ENCODE data around the gene PUM2.

The PUM2 gene

DNA sequence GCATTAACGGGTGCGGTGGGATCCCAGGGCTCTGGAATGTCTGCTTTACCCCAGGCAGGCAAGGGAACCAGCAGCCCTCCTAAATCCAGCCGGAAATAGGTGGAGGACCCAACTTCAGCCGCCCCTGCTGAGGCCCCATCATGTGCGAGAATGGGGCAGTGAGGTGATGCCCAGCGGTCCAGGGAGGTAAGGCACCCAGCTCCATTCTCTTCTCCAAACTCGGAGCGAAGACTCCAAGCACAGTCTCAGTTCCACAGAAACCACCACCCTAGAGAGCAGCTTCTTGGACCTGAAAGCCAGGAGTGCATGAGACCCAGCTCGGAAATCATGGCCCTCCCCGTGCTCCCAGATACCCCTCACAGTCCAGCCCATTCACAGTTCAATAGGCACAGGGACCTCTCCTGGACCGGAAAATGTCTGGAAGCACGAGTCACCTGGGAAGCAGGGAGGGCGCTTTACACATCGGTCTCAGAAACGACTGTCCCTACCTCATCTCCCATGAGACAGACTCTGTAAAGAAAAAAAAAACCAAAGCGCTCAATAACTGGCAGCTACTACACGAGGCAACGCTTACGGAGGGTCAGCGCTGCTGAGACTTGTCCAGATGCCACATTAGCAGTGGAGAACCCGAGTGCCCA is 127.8 kb downstream of the PUM2 start:
- Histone ChIP-seq H3K27ac (ENCODE audit: low read length, poor library complexity, severe bottlenecking) (peak overlapping the region; percentile 82), H2BK5ac (ENCODE audit: low read depth, low read length, poor library complexity, severe bottlenecking) (no peak overlapping the region), H3K4me1 (ENCODE audit: control insufficient read depth, insufficient read depth, low read depth, low read length) (peaks cover 42% of the 10 kb centered on the region), H3K14ac (ENCODE audit: low read length in 2 of 2) (no peak overlapping the region), H3K23ac (ENCODE audit: low read length in 2 of 2) (no peak overlapping the region), H2AK5ac (ENCODE audit: low read length, severe bottlenecking) (peak overlapping the region; percentile 89), H2BK12ac (ENCODE audit: low read length in 2 of 2) (no peak overlapping the region), H2BK120ac (ENCODE audit: low read depth, low read length) (no peak overlapping the region), H3K18ac (ENCODE audit: low read depth in 1 of 2, low read length in 2 of 2) (peak overlapping the region in 1 of 2 experiments; percentile 72), H3K4me3 (ENCODE audit: insufficient read depth in 1 of 2, low read depth in 1 of 2, low read length in 2 of 2) (peak overlapping the region; percentile 80 to 87), H3K9me3 (ENCODE audit: control insufficient read depth, low read length) (no peaks in the 10 kb centered on the region), H2AFZ (ENCODE audit: low read depth, low read length) (no peak overlapping the region), H4K91ac (ENCODE audit: low read length) (no peak overlapping the region), H2BK15ac (ENCODE audit: low read depth, poor library complexity, severe bottlenecking) (peak overlapping the region; percentile 3), H3K4ac (ENCODE audit: low read depth in 1 of 2, low read length in 2 of 2) (peak overlapping the region in 1 of 2 experiments; percentile 64), H3K79me1 (replicated peaks; ENCODE audit: low read length, poor library complexity, severe bottlenecking) (no peaks in the 10 kb centered on the region), H3K27me3 (ENCODE audit: control insufficient read depth in 1 of 2, insufficient read depth in 1 of 2, low read length in 2 of 2) (no peaks in the 10 kb centered on the region), H4K8ac (ENCODE audit: low read length) (peak overlapping the region; percentile 32), H3K9ac (ENCODE audit: low read length) (peak overlapping the region; percentile 89), H3K36me3 (ENCODE audit: control insufficient read depth in 1 of 2, insufficient read depth in 2 of 2, low read depth in 1 of 2, low read length in 2 of 2) (peaks cover 0 to 16% of the 10 kb centered on the region in 2 experiments), H3K4me2 (ENCODE audit: low read length, poor library complexity, severe bottlenecking) (peak overlapping the region; percentile 94)
- 42% methylated on average over 21 of the region's 21 CpGs for WGBS
- peak; percentile 33 for DNase-seq

- Histone ChIP-seq H3K27ac (ENCODE audit: low read length, poor library complexity, severe bottlenecking) (peak overlapping the region; percentile 82), H2AK5ac (ENCODE audit: low read length, severe bottlenecking) (peak overlapping the region; percentile 89), H3K36me3 (ENCODE audit: control insufficient read depth in 1 of 2, insufficient read depth in 2 of 2, low read depth in 1 of 2, low read length in 2 of 2) (peaks cover 0 to 16% of the 10 kb centered on the region in 2 experiments), H2AFZ (ENCODE audit: low read depth, low read length) (no peak overlapping the region), H2BK15ac (ENCODE audit: low read depth, poor library complexity, severe bottlenecking) (no peak overlapping the region), H3K27me3 (ENCODE audit: control insufficient read depth in 1 of 2, insufficient read depth in 1 of 2, low read length in 2 of 2) (no peaks in the 10 kb centered on the region), H4K91ac (ENCODE audit: low read length) (no peak overlapping the region), H3K9ac (ENCODE audit: low read length) (peak overlapping the region; percentile 89), H3K79me1 (replicated peaks; ENCODE audit: low read length, poor library complexity, severe bottlenecking) (peaks cover under 1% of the 10 kb centered on the region), H2BK12ac (ENCODE audit: low read length in 2 of 2) (no peak overlapping the region), H3K4me2 (ENCODE audit: low read length, poor library complexity, severe bottlenecking) (peak overlapping the region; percentile 94), H2BK5ac (ENCODE audit: low read depth, low read length, poor library complexity, severe bottlenecking) (peak overlapping the region; percentile 59), H3K14ac (ENCODE audit: low read length in 2 of 2) (no peak overlapping the region), H3K9me3 (ENCODE audit: control insufficient read depth, low read length) (no peaks in the 10 kb centered on the region), H3K4ac (ENCODE audit: low read depth in 1 of 2, low read length in 2 of 2) (no peak overlapping the region), H2BK120ac (ENCODE audit: low read depth, low read length) (no peak overlapping the region), H3K23ac (ENCODE audit: low read length in 2 of 2) (no peak overlapping the region), H3K4me3 (ENCODE audit: insufficient read depth in 1 of 2, low read depth in 1 of 2, low read length in 2 of 2) (peak overlapping the region in 1 of 2 experiments; percentile 87), H4K8ac (ENCODE audit: low read length) (no peak overlapping the region), H3K4me1 (ENCODE audit: control insufficient read depth, insufficient read depth, low read depth, low read length) (peaks cover 49% of the 10 kb centered on the region), H3K18ac (ENCODE audit: low read depth in 1 of 2, low read length in 2 of 2) (no peak overlapping the region)
- DNase-seq, result no peak
- WGBS, result 100% methylated on average over 1 of the region's 1 CpG
These were observed 128.5 kb downstream of the PUM2 start for GRCh38 chr2:20222014-20222768.

GRCh38 chr2:20221555-20221973 is 129.1 kb downstream of the PUM2 start:
- no peak for DNase-seq
- Histone ChIP-seq H3K23ac (ENCODE audit: low read length in 2 of 2) (no peak overlapping the region), H3K14ac (ENCODE audit: low read length in 2 of 2) (no peak overlapping the region), H3K4me1 (ENCODE audit: control insufficient read depth, insufficient read depth, low read depth, low read length) (peaks cover 51% of the 10 kb centered on the region), H4K8ac (ENCODE audit: low read length) (peak overlapping the region; percentile 56), H2BK12ac (ENCODE audit: low read length in 2 of 2) (no peak overlapping the region), H2AK5ac (ENCODE audit: low read length, severe bottlenecking) (no peak overlapping the region), H3K27me3 (ENCODE audit: control insufficient read depth in 1 of 2, insufficient read depth in 1 of 2, low read length in 2 of 2) (no peaks in the 10 kb centered on the region), H2BK5ac (ENCODE audit: low read depth, low read length, poor library complexity, severe bottlenecking) (no peak overlapping the region), H3K4me2 (ENCODE audit: low read length, poor library complexity, severe bottlenecking) (no peak overlapping the region), H3K27ac (ENCODE audit: low read length, poor library complexity, severe bottlenecking) (peak overlapping the region; percentile 82), H2BK15ac (ENCODE audit: low read depth, poor library complexity, severe bottlenecking) (no peak overlapping the region), H4K91ac (ENCODE audit: low read length) (no peak overlapping the region), H3K18ac (ENCODE audit: low read depth in 1 of 2, low read length in 2 of 2) (no peak overlapping the region), H3K36me3 (ENCODE audit: control insufficient read depth in 1 of 2, insufficient read depth in 2 of 2, low read depth in 1 of 2, low read length in 2 of 2) (peaks cover 0 to 19% of the 10 kb centered on the region in 2 experiments), H3K4me3 (ENCODE audit: insufficient read depth in 1 of 2, low read depth in 1 of 2, low read length in 2 of 2) (no peak overlapping the region), H3K4ac (ENCODE audit: low read depth in 1 of 2, low read length in 2 of 2) (no peak overlapping the region), H3K9me3 (ENCODE audit: control insufficient read depth, low read length) (no peaks in the 10 kb centered on the region), H2AFZ (ENCODE audit: low read depth, low read length) (no peak overlapping the region), H3K79me1 (replicated peaks; ENCODE audit: low read length, poor library complexity, severe bottlenecking) (peaks cover 2% of the 10 kb centered on the region), H2BK120ac (ENCODE audit: low read depth, low read length) (no peak overlapping the region), H3K9ac (ENCODE audit: low read length) (peak overlapping the region; percentile 89)
- WGBS, result 92% methylated on average over 1 of the region's 3 CpGs

DNA sequence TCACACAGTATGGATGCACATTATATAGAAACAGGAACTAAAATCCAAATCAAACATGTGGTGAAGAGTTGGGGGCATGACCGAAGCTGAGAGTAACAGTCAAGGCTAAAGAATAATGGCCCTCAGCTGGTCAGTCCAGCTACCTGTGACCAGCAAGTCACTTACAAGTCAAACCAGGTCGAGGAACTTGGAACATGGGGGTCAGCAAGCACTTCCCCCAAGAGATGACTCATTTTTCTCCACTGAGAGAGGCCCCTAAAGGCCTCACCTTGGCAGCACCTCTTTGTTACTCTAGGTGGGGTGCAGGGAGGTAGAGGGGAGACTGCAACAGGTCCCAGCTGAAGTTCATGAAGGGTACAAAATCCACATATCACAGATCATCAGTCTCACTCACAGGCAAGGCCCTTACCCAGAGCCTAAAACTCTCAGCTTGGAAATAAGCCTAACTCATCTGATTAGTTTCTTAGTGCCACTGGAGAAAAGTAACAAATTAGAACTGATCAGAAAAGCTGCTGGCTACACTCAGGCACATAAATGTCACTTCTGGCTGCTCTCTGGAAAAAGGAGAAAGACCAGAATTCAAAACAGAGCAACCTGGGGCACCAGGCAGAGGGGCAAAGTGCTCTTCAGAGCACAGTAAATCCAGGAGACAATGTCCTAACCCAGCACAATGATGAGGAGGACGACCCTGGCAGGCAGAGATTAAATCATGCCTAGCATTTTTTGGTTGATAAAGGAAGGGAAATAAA is 129.7 kb downstream of the PUM2 start:
- Histone ChIP-seq H3K27ac (ENCODE audit: low read length, poor library complexity, severe bottlenecking) (peak overlapping the region; percentile 76), H2BK15ac (ENCODE audit: low read depth, poor library complexity, severe bottlenecking) (no peak overlapping the region), H2AFZ (ENCODE audit: low read depth, low read length) (no peak overlapping the region), H3K4me3 (ENCODE audit: insufficient read depth in 1 of 2, low read depth in 1 of 2, low read length in 2 of 2) (no peak overlapping the region), H3K4me1 (ENCODE audit: control insufficient read depth, insufficient read depth, low read depth, low read length) (peaks cover 53% of the 10 kb centered on the region), H2AK5ac (ENCODE audit: low read length, severe bottlenecking) (peak overlapping the region; percentile 55), H2BK12ac (ENCODE audit: low read length in 2 of 2) (no peak overlapping the region), H2BK5ac (ENCODE audit: low read depth, low read length, poor library complexity, severe bottlenecking) (no peak overlapping the region), H3K9ac (ENCODE audit: low read length) (peak overlapping the region; percentile 89), H4K8ac (ENCODE audit: low read length) (no peak overlapping the region), H3K9me3 (ENCODE audit: control insufficient read depth, low read length) (no peaks in the 10 kb centered on the region), H2BK120ac (ENCODE audit: low read depth, low read length) (no peak overlapping the region), H3K14ac (ENCODE audit: low read length in 2 of 2) (no peak overlapping the region), H3K18ac (ENCODE audit: low read depth in 1 of 2, low read length in 2 of 2) (no peak overlapping the region), H4K91ac (ENCODE audit: low read length) (no peak overlapping the region), H3K27me3 (ENCODE audit: control insufficient read depth in 1 of 2, insufficient read depth in 1 of 2, low read length in 2 of 2) (no peaks in the 10 kb centered on the region), H3K36me3 (ENCODE audit: control insufficient read depth in 1 of 2, insufficient read depth in 2 of 2, low read depth in 1 of 2, low read length in 2 of 2) (peaks cover 0 to 25% of the 10 kb centered on the region in 2 experiments), H3K4ac (ENCODE audit: low read depth in 1 of 2, low read length in 2 of 2) (no peak overlapping the region), H3K79me1 (replicated peaks; ENCODE audit: low read length, poor library complexity, severe bottlenecking) (peaks cover 2% of the 10 kb centered on the region), H3K23ac (ENCODE audit: low read length in 2 of 2) (no peak overlapping the region), H3K4me2 (ENCODE audit: low read length, poor library complexity, severe bottlenecking) (no peak overlapping the region)
- DNase-seq, result no peak
- 65% methylated on average over 3 of the region's 3 CpGs for WGBS
